Measurements from ENCODE around the gene MBD4.
"Not testable (repeated sequence)": the region's sequence is repeated elsewhere in the genome, so short reads cannot be mapped to it uniquely, and the experiment has no call there.

MBD4 gene

GRCh38 chr3:129384103-129384502, 55.6 kb downstream of the MBD4 start:
- not testable (repeated sequence) for H3K9me3 Mint-ChIP-seq, H3K4me3 Mint-ChIP-seq, H3K27me3 Mint-ChIP-seq, H3K4me1 Mint-ChIP-seq, DNase-seq, H3K27ac Mint-ChIP-seq
- CTCF ChIA-PET: interaction anchor here (1.1 to 2.4 kb wide), 4 partner anchors 11 to 440 kb away, joined by 4 to 15 read pairs (median 6); no protein-coding TSS in a partner anchor
- H3K36me3 Mint-ChIP-seq: peaks cover 13% of the 10 kb centered on the region

- Mint-ChIP-seq H3K4me3 (no peak overlapping the region), H3K9me3 (no peaks in the 10 kb centered on the region), H3K27me3 (no peaks in the 10 kb centered on the region), H3K4me1 (no peaks in the 10 kb centered on the region), H3K36me3 (peaks cover 12% of the 10 kb centered on the region), H3K27ac (no peak overlapping the region)
- peak; percentile 57 for DNase-seq
- CTCF ChIA-PET: interaction anchor here (0.6 to 2.4 kb wide), 11 partner anchors 11 to 448 kb away, joined by 3 to 15 read pairs (median 4); partner anchors contain the start of gene EFCAB12
These were observed 56.4 kb downstream of the MBD4 start for GRCh38 chr3:129383292-129383860.

GRCh38 chr3:129382366-129382765, 57.4 kb downstream of the MBD4 start:
- Mint-ChIP-seq H3K9me3 (no peaks in the 10 kb centered on the region), H3K27ac (no peak overlapping the region), H3K4me3 (no peak overlapping the region), H3K36me3 (peaks cover 8% of the 10 kb centered on the region), H3K27me3 (no peaks in the 10 kb centered on the region), H3K4me1 (no peaks in the 10 kb centered on the region)
- DNase-seq: no peak
- CTCF ChIA-PET: interaction anchor here (1.5 kb wide), 1 partner anchor 14 kb away, joined by 4 read pairs; no protein-coding TSS in a partner anchor
